ENCODE data around the gene CRYBG3.
A peak's percentile ranks its signal among the peaks of the same experiment; 100 is the strongest.

Gene CRYBG3

GRCh38 chr3:97979610-97980009 is 157.8 kb downstream of the CRYBG3 start:
- peak; percentile 60 for DNase-seq

GRCh38 chr3:97981886-97982285 is 160.1 kb downstream of the CRYBG3 start:
- no peak for DNase-seq

- DNase-seq = no peak
Observed at GRCh38 chr3:97983933-97984491, 162.2 kb downstream of the CRYBG3 start.

- no peak for DNase-seq
Observed at GRCh38 chr3:97987306-97987705, 165.5 kb downstream of the CRYBG3 start.

- no peak for DNase-seq
Observed at GRCh38 chr3:97988784-97989568, 167.2 kb downstream of the CRYBG3 start.

GRCh38 chr3:97990624-97991292 is 168.9 kb downstream of the CRYBG3 start:
- no peak for DNase-seq

GRCh38 chr3:97991293-97991682 is 169.5 kb downstream of the CRYBG3 start:
- DNase-seq = no peak

- no peak for DNase-seq
Observed at GRCh38 chr3:97992547-97993173, 170.8 kb downstream of the CRYBG3 start.

- DNase-seq = no peak
Observed at GRCh38 chr3:97993526-97993925, 171.7 kb downstream of the CRYBG3 start.

GRCh38 chr3:97994328-97994945 is 172.6 kb downstream of the CRYBG3 start:
- DNase-seq = no peak

Measured in NCI-H1694 treated with DMSO at 0.1 percent for 48 hours (cell line).